HG02852 (cell line): Measurements from ENCODE around the gene RNASEL.

Source experiments
- ATAC-seq: cut with Tn5 transposase; IDR thresholded peaks from one replicate; pipeline ENCODE4 v1.9.1; 2021; ENCODE audit warnings: mild to moderate bottlenecking, moderate library complexity; ENCODE audit not compliant: unreplicated experiment

The RNASEL gene

GRCh38 chr1:182601416-182601786 lies 12.3 kb upstream of the RNASEL start:
- ATAC-seq, result no peak

- no peak for ATAC-seq
Measured at GRCh38 chr1:182600745-182601415, 11.8 kb upstream of the RNASEL start.

- ATAC-seq, result no peak
Measured at GRCh38 chr1:182600036-182600713, 11.1 kb upstream of the RNASEL start.

DNA sequence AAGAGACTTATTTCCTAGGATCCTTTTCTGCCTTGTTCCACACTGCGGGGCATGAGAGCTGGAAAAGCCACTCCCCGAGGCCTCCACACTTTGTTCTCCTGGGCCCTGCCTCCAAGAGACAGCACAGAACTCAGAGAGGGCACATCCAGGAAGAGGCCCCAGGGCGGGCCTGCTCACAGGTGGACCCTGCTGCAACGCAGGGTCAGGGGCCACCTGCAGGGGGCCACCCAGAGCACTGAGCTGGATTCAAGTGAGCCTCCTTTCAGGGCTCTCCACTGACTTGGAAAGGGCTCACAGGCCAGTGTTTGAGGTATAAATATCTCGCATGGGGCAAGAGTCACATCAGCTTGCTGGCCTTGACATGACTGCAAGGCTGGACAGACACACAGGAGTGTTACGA lies 10.3 kb upstream of the RNASEL start:
- no peak for ATAC-seq

DNA sequence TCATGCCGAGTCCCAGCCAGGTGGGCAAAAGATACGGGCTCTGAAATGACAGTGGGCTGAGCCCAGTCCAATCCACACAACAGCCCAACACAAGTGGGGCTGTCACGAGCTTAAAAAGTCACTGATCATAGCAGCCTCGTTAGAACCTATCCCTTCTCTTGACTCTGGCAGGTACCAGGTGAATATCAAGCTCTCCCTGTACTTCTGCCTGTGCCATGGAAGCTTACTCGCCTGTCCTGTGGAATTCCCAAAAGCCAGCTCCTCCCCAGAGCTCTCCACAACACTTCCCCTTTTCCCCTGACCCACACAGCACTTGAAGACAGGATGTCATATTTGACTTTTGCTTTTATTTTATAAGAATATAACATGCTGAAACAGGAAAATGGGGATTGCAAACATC lies 9.2 kb upstream of the RNASEL start:
- ATAC-seq, result no peak

GRCh38 chr1:182596934-182597333 lies 7.9 kb upstream of the RNASEL start:
- no peak for ATAC-seq

DNA sequence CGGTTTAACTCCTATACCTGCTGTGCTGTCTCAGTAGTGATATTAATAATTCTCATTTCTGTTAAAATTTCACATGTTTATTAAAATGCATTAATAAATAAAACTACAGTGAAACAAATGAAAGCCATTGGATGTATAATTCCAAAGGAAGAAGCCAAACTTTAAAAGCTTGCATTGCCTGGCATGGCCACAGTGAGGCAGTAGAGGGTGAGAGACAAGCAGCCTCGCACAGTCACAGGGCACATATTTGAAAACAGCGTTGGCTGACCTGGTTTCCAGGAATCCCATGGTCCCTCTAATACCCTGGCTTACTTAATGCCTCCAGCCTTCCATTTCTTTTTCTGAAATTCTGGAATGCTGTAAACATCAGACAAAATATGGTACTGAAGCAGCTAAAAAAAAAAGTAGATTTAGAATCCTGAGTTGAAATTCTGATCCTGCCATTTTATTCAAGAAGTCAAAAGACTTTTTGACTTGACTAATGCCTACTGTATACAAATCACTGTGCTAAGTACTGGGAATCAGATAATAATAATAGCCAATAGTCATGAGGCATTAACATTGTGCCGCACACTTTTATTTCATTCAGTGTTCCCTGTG lies 6.7 kb upstream of the RNASEL start:
- ATAC-seq, result no peak

- no peak for ATAC-seq
Measured at GRCh38 chr1:182589931-182590330, 875 bp upstream of the RNASEL start.

DNA sequence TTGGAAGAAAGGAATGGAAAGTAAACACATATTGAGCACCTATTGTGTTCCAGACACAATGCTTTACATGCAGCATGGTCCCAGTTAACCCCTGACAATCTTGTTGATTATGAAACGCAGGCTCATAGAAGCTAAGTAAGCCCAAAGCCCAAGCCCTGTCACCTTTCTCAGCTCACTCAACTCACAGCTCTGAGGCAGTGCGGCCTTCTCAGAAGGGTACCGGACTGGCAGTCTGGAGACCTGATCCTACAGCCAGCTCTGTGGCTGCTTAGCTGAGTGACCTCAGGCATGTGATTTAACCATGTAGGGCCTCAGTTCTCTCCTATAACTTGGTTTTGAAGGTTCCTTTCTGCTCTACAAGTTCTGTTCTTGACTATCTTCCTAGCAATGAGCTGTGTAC lies 464 bp upstream of the RNASEL start:
- no peak for ATAC-seq

DNA sequence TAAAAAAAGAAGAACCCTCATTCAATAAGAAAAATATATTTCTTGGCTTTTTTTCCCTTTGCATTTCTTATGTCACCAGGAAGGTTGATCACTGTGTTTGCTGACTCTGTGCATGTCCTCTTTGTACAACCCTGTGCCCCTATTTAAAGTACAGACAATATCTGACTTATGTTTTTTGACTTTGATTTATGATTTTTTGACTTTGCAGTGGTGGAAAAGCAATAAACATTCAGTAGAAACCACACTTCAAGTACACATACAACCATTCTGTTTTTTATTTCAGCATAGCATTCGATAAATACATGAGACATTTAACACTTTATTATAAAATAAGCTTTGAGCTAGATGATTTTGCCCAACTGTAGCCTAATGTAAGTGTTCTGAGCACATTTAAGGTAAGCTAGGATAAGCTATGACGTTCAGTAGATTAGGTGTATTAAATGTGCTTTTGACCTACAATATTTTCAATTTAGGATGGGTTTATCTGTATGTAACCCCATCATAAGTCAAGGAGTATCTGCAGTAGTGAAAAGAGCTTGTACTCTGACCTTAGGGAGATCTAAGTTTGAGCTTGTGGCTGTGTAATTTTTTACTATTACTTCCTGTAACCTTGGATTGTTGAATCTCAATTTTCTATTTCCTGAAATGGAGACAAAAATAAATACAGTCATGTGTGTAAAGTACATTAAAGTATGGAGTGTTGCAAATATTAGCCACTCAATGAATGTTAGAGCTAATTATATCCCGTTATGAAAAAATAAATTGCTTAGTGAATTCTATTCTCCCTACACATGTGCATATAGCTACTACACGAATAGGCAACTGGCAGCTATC lies 1.2 kb downstream of the RNASEL start:
- peak; percentile 17 for ATAC-seq

DNA sequence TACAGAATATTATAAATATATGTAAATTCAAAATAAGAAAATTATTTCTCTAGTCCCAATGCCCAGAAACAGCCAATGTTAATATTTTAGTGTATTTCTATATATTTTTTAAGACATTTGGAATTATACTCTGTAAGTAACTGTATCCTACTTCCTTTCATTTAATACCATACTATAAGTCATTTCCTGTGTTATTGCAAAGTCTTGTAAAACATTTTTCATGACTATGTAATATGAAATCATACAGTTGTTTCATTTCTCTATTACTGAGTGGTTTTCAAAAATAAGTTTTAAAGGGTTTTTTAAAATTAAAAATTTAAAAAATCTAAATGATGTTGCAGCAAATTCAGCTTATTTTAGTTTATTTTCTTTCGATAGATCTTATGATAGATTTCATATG lies 2.0 kb downstream of the RNASEL start:
- ATAC-seq, result no peak

GRCh38 chr1:182586380-182586779 lies 2.7 kb downstream of the RNASEL start:
- ATAC-seq, result no peak

GRCh38 chr1:182584746-182585145 lies 4.3 kb downstream of the RNASEL start:
- ATAC-seq, result no peak

- no peak for ATAC-seq
Measured at GRCh38 chr1:182580736-182581135, 8.3 kb downstream of the RNASEL start.

GRCh38 chr1:182575540-182576149 lies 13.4 kb downstream of the RNASEL start:
- ATAC-seq, result no peak

- no peak for ATAC-seq
Measured at GRCh38 chr1:182574156-182574555, 14.9 kb downstream of the RNASEL start.

DNA sequence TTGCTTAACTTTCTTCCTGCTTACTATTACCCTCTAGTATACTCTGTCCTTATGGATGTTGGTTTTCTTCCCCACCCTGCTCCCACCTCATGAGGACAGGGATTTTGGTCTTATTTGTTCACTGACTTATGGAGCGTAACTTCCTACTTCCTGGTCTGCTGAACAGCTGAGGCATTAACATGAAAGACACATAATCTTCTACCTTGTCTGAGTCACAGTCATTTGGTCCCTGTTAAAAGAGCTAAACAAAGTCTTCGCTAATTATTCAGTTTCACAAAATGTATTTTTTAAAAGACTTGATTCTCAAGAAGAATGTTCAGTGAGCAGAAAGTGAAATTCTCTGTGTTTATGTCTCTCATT lies 18.5 kb downstream of the RNASEL start:
- ATAC-seq, result no peak

- no peak for ATAC-seq
Measured at GRCh38 chr1:182569939-182570610, 19.0 kb downstream of the RNASEL start.

DNA sequence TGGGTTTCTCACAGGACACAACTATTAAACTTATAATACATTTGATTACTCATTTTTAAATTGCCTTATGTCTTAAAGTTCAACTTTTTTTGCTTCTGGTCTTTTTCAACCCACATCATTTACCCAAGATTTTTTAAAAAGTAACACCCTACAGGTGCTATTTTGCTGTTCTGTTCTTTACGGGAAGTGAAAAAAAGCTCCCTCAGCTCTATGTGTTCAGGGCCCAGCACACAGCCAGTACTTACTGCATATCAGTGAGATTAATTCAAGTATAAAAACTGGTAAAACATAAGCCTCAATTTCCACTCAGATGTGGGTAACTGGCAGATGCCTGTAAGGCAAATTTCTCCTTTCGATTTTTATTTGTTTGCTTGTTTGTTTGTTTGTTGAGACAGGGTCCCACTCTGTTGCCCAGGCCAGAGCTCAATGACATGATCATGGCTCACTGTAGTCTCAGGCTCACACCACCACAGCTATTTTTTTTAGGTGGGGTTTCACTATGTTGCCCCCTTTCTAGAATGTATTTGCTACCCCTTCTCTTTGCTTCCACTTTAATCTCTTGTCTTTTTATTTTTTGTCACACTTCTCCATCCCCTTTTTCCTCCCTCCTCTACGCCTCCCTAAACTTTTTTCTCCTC lies 20.3 kb downstream of the RNASEL start:
- no peak for ATAC-seq

GRCh38 chr1:182567629-182568028 lies 21.4 kb downstream of the RNASEL start:
- no peak for ATAC-seq
